Psoas muscle (tissue), 8 donors: ENCODE measurements around the gene MXRA7. TPM values are rescaled to one million over a fixed set of nuclear protein-coding genes. Genes with fewer than 3 reads are reported as not detected.

Experiments used
- ATAC-seq, 4 donors: fragments of 200-7000 bp; cut with Tn5 transposase; one replicate each; pipeline ENCODE4 v1.9.1; 2020; ENCODE audit warnings: moderate library complexity in 3 of 4, mild to moderate bottlenecking in 2 of 4
- DNase-seq, 2 donors: peaks; one replicate each; pipeline ENCODE4 v3.0.0-alpha.2; 2020
- H3K27ac ChIP-seq: fragments of 200-600 bp; one replicate; pipeline ENCODE4 v1.8.0; 2022
- H3K27me3 ChIP-seq, 3 donors: fragments of 200-600 bp in 1 of 3; one replicate each; pipeline versions ENCODE4 v1.6.1 to v1.8.0; 2013 to 2022; ENCODE audit warnings: low read length in 2 of 3, mild to moderate bottlenecking in 2 of 3, moderate library complexity in 1 of 3; ENCODE audit not compliant: insufficient read depth in 3 of 3
- H3K36me3 ChIP-seq, 2 donors: fragments of 200-600 bp in 1 of 2; one replicate each; pipeline versions ENCODE4 v1.6.1 to v1.8.0; 2013 to 2022; ENCODE audit warnings: low read depth in 1 of 2, mild to moderate bottlenecking in 1 of 2, moderate library complexity in 1 of 2; ENCODE audit not compliant: insufficient read depth in 1 of 2
- H3K4me1 ChIP-seq: fragments of 200-600 bp; one replicate; pipeline ENCODE4 v1.8.0; 2022
- H3K4me3 ChIP-seq: fragments of 200-600 bp; one replicate; pipeline ENCODE4 v1.8.0; 2022; ENCODE audit warnings: mild to moderate bottlenecking
- H3K9me3 ChIP-seq: fragments of 200-600 bp; one replicate; pipeline ENCODE4 v1.8.0; 2022
- WGBS, 3 donors: extraction: QIAGEN DNeasy Blood & Tissue Kit; methylation state at CpG; one replicate each; pipeline versions ENCODE4 v1.1.6 to v1.1.7; 2013; 5-methylcytosine and 5-hydroxymethylcytosine counted together
- intact Hi-C, 2 donors: fragments of 100-400 bp; cut with DNase I; formaldehyde crosslinking; loops; one replicate each; pipeline versions ENCODE4 v1.11.0 to v1.14.2; 2022
- polyA plus RNA-seq, 3 donors: library from polyadenylated mRNA; stranded (reverse); fragments of 200-250 nt; gene quantifications; one replicate each; pipeline ENCODE4 v1.2.3, GENCODE V29; 2013
- total RNA-seq, 4 donors: library from RNA; stranded (reverse); fragmentation: NEBNext Ultra II Directional in 2 of 4; extraction: Animal tissue kit (Norgen Biotek cat#: 25700) in 2 of 4; gene quantifications; one replicate each; pipeline versions ENCODE4 v1.2.1 to v1.2.4, GENCODE V29; 2021 to 2023
- TF ChIP-seq, protein P1 (sequence below): fragments of 200-600 bp; IDR thresholded peaks from one replicate; pipeline ENCODE4 v1.8.0; 2022; ENCODE audit warnings: antibody characterized with exemption
- donor health status: healthy with polysubstance abuse.
- donor health status: DM: no; HTN: no; CAD: no; lungs with moderate emphysema.
- donor health status: Bipolar disorder and iron deficiency.
- donor health status: healthy.
- donor health status: DM: yes; HTN: yes; CAD: no.
- donor health status: DM: no; HTN: no; CAD: no.
- donor health status: DM: no; HTN: no; CAD: no.
- donor health status: DM: yes; HTN: yes; CAD: no.

Gene MXRA7
- total and polyA plus RNA-seq, 7 donors: 34.6 to 75.1 (median 43.2) TPM

DNA sequence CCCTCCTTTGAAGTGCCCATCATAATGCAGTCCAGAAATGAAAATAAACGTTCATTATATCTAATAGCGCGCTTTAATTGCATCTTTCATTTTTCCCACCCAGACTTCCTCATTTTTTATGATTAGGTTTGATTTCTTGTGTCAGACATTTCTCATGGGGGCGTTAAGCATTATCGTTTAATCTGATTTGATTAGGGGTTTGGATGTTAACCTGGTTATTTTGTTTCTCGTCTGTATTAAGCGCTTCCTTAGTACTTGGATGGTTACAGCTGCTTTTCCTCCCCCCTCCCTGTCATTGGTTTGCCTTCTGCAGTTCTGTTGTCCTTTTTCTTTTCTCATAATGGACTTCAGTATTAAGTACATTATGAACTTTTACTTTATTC is 27.7 kb upstream of the MXRA7 start:
- Histone ChIP-seq H3K36me3 (peaks cover 0 to 50% of the 10 kb centered on the region in 2 donors), H3K27me3 (no peaks in the 10 kb centered on the region), H3K4me3 (peak overlapping the region; percentile 72), H3K4me1 (peaks cover 59% of the 10 kb centered on the region), H3K27ac (peak overlapping the region; percentile 89), H3K9me3 (no peaks in the 10 kb centered on the region)
- ATAC-seq (no peak), DNase-seq (no peak)
- TF ChIP-seq, protein P1, sequence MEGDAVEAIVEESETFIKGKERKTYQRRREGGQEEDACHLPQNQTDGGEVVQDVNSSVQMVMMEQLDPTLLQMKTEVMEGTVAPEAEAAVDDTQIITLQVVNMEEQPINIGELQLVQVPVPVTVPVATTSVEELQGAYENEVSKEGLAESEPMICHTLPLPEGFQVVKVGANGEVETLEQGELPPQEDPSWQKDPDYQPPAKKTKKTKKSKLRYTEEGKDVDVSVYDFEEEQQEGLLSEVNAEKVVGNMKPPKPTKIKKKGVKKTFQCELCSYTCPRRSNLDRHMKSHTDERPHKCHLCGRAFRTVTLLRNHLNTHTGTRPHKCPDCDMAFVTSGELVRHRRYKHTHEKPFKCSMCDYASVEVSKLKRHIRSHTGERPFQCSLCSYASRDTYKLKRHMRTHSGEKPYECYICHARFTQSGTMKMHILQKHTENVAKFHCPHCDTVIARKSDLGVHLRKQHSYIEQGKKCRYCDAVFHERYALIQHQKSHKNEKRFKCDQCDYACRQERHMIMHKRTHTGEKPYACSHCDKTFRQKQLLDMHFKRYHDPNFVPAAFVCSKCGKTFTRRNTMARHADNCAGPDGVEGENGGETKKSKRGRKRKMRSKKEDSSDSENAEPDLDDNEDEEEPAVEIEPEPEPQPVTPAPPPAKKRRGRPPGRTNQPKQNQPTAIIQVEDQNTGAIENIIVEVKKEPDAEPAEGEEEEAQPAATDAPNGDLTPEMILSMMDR: no peak
- 1% methylated on average over 7 of the region's 7 CpGs for WGBS, 3 donors
- intact Hi-C loops: no loop called here

DNA sequence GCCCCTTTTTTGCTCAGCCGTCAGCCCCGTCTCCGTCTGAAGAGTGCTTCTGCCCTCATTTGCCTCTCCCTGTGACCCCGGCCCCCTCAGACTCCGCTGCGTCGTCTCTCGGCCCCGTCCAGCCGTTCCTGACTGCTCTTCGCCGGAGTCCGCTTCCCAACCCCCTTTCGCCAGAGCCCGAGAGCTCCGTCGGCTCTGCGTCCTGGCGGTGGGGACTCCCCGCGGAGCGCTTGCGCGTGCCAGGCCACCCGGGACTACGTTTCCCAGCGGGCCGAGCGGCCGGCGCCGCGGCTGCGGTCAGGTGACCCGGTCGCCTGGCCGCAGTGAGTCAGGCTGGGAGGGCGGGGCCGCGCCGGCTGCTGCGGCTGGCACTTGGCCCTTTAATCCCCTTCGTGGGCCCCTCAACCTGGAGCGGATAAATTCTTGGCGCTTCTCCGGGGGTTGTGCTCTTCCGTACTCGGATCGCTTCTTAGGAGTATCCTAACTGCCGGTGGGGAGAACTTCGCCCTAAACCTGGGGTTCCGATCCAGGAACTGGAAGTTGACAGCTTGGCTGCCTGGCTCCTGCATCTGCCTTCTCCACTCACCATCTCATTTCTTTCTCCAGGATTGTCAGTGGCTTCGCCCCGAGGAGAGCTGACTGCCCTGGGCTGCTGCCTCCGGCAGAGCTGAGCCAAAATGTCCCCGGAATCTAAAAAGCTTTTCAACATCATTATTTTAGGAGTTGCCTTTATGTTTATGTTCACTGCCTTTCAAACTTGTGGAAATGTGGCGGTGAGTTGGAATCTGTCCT is 27.1 kb upstream of the MXRA7 start, which contains the start of gene MFSD11:
MFSD11 (plus strand) TSS at position 444 of the 792 bp plus-strand sequence; CDS start at position 678, 234 bp downstream.
- TF ChIP-seq, protein P1: no peak
- peaks cover 0 to 52% of the 10 kb centered on the region in 2 donors for H3K36me3 ChIP-seq
- peaks cover 60% of the 10 kb centered on the region for H3K4me1 ChIP-seq
- no peaks in the 10 kb centered on the region for H3K9me3 ChIP-seq
- WGBS, 3 donors: 0 to 1% (median 0%) methylated on average over 56 to 57 of the region's 57 CpGs
- intact Hi-C loops: no loop called here
- H3K27me3 ChIP-seq: no peaks in the 10 kb centered on the region
- H3K27ac ChIP-seq: peak within 1 kb of the TSS; percentile 89
- DNase-seq: peak; percentile 93 to 97
- H3K4me3 ChIP-seq: peak within 1 kb of the TSS; percentile 72
- ATAC-seq: peak; percentile 78 to 84 (median 80)

DNA sequence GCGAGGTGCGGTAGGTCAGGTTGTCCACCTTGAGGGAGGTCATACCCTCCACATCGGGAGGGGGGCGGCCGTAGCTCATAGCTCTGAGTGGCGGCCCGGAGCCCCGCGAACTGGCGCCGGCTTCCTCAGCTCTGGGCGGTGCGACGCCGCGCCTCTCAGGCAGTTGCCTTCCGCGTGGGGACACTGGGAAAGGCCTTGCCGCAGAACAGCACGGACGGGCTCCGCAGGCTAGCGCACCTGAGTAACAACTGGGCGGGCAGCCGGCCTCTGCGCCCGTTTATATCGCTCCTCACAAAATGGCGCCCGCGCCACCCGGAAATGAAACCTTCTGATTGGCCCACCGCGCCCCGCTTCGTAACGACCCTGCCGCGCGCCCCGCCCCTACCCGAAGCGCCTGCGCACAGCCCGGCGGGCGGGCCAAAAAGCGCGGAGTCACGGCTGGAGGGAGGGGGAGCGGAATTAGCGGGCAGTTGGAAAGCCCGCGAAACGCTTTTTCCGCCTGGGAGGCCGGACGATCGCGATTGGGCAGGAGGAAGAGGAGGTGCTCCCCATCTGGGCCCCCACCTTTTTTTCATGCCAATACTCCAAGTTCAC is 26.4 kb upstream of the MXRA7 start, which contains the start of gene SRSF2:
SRSF2 (minus strand) TSS at position 250 of the 594 bp plus-strand sequence; CDS start at position 79, 171 bp downstream.
- TF ChIP-seq, protein P1: no peak
- Histone ChIP-seq H3K27ac (peak within 1 kb of the TSS; percentile 89), H3K4me3 (peak within 1 kb of the TSS; percentile 72), H3K9me3 (no peaks in the 10 kb centered on the region), H3K4me1 (peaks cover 59% of the 10 kb centered on the region), H3K27me3 (no peaks in the 10 kb centered on the region), H3K36me3 (peaks cover 0 to 54% of the 10 kb centered on the region in 2 donors)
- ATAC-seq: peak; percentile 84 to 90 (median 86)
- 0 to 1% (median 0%) methylated on average over 44 to 60 of the region's 60 CpGs for WGBS, 3 donors
- peak; percentile 98 to 99 for DNase-seq
- intact Hi-C loops: no loop called here

DNA sequence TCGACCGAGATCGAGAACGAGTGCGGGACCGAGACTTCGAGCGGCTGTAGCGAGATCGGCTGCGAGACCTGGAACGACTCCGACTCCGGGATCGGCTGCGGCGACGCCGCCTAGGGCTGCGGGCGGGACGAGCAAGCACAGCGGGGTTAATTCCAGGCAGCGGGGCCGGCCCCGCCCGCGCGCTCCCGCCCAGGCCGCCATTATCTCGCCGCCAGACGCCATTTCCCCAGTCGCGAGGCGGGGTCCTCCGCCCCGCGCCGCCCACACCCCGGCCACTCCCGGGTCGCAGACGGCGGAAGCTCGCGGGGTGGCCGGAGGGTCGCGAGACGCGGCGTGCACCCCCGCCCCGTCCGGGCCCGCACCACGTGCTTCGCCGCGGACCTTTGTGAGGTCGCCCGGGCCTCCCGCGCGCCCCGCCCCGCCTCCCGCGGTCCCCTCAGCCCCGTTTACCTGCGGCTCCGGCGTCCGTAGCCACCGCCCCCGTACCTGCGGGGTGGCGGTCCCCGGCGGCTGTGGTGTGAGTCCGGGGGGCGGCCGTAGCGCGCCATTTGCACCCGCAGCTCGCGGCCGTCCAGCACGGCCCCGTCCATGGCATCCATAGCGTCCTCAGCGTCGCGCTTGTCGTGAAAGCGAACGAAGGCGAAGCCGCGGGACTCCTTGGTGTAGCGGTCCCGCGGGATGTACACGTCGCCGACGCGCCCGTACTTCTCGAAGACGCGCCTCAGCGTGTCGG is 25.8 kb upstream of the MXRA7 start:
- TF ChIP-seq, protein P1: no peak
- intact Hi-C loops: loop anchor here in 1 of 2 donors (1.0 kb wide), 1 partner anchor 9 kb away; no protein-coding TSS in a partner anchor
- peaks cover 59% of the 10 kb centered on the region for H3K4me1 ChIP-seq
- peak overlapping the region; percentile 72 for H3K4me3 ChIP-seq
- peaks cover 0 to 54% of the 10 kb centered on the region in 2 donors for H3K36me3 ChIP-seq
- peak overlapping the region; percentile 89 for H3K27ac ChIP-seq
- H3K9me3 ChIP-seq: no peaks in the 10 kb centered on the region
- DNase-seq (peak; percentile 78 to 91), ATAC-seq (peak; percentile 21 to 42 (median 34))
- WGBS, 3 donors: 0 to 1% (median 1%) methylated on average over 62 to 117 of the region's 117 CpGs
- H3K27me3 ChIP-seq: no peaks in the 10 kb centered on the region
